ENCODE results near the gene FAM180B. TPM values are rescaled to one million over a fixed set of nuclear protein-coding genes. Genes with fewer than 3 reads are reported as not detected.

The FAM180B gene
- total RNA-seq, 2 donors from 2014 or later: 0.66 TPM; not detected in 1

DNA sequence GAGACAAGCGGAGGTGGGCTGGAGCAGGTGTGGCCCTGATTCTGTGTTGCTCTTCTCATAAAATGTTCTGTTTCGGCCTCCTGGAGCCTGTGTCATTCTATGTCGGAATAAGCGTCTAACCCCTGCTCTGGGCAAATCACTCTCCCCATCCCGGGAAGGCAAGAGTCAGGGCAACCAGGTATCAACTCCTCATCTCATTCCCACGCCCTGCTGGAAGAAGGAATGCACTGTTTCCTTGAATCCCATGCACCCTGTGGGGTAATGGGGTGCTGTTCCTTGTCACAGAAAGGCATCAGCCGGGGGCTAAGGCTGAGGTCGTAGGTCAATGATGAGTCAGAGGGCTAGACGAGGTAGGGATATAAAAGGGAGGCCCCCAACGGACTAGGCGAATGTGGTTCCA lies 2.6 kb downstream of the FAM180B start:
- H3K27me3 ChIP-seq: peaks cover 0 to 23% of the 10 kb centered on the region in 2 donors
- no peak for DNase-seq
- H3K27ac ChIP-seq: no peak overlapping the region
- H3K4me1 ChIP-seq: peaks cover 8% of the 10 kb centered on the region
- H3K9me3 ChIP-seq: no peaks in the 10 kb centered on the region
- 90 to 93% methylated on average over 10 to 11 of the region's 11 CpGs for WGBS, 2 donors
- no peak for TF ChIP-seq POLR2A (IDR thresholded peaks at IDR 0.05)
- TF ChIP-seq, protein P1, sequence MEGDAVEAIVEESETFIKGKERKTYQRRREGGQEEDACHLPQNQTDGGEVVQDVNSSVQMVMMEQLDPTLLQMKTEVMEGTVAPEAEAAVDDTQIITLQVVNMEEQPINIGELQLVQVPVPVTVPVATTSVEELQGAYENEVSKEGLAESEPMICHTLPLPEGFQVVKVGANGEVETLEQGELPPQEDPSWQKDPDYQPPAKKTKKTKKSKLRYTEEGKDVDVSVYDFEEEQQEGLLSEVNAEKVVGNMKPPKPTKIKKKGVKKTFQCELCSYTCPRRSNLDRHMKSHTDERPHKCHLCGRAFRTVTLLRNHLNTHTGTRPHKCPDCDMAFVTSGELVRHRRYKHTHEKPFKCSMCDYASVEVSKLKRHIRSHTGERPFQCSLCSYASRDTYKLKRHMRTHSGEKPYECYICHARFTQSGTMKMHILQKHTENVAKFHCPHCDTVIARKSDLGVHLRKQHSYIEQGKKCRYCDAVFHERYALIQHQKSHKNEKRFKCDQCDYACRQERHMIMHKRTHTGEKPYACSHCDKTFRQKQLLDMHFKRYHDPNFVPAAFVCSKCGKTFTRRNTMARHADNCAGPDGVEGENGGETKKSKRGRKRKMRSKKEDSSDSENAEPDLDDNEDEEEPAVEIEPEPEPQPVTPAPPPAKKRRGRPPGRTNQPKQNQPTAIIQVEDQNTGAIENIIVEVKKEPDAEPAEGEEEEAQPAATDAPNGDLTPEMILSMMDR (IDR thresholded peaks at IDR 0.05): no peak
- H3K36me3 ChIP-seq (replicated peaks in 1 of 2; ENCODE audit: insufficient read depth in 1 of 2, low read depth in 2 of 2): no peaks in the 10 kb centered on the region
- no peak overlapping the region for H3K4me3 ChIP-seq
- intact Hi-C loops (cut with DNase I): no loop called here
- no peak for ATAC-seq

DNA sequence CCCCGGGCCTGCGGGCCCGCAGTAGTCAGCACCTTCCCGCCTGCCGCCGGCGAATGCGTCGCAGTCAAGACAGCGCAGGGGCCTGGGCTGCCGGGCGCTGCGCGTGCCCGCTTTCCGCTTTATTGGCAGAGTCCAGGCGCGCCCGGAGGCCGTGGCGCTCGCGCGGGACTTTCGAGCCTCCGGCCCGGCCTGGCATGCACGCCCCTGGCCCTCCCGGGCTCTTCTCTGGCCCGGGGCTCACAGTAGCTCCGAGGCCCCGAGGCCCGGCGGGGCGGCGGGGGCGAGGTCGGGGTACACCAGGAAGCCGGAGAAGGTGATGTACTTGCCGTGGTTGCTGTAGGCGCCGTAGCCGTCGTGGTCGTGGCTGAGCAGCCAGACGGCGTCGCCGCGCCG lies 3.1 kb downstream of the FAM180B start:
- peaks cover 13% of the 10 kb centered on the region for H3K4me1 ChIP-seq
- WGBS, 2 donors: 51 to 73% methylated on average over 8 to 37 of the region's 51 CpGs
- intact Hi-C loops (cut with DNase I): no loop called here
- H3K27me3 ChIP-seq: peaks cover 0 to 28% of the 10 kb centered on the region in 2 donors
- H3K9me3 ChIP-seq: no peaks in the 10 kb centered on the region
- H3K4me3 ChIP-seq: no peak overlapping the region
- TF ChIP-seq, protein P1 (IDR thresholded peaks at IDR 0.05): no peak
- TF ChIP-seq POLR2A (IDR thresholded peaks at IDR 0.05): no peak
- DNase-seq (no peak), ATAC-seq (no peak)
- no peak overlapping the region for H3K27ac ChIP-seq
- no peaks in the 10 kb centered on the region for H3K36me3 ChIP-seq (replicated peaks in 1 of 2; ENCODE audit: insufficient read depth in 1 of 2, low read depth in 2 of 2)

DNA sequence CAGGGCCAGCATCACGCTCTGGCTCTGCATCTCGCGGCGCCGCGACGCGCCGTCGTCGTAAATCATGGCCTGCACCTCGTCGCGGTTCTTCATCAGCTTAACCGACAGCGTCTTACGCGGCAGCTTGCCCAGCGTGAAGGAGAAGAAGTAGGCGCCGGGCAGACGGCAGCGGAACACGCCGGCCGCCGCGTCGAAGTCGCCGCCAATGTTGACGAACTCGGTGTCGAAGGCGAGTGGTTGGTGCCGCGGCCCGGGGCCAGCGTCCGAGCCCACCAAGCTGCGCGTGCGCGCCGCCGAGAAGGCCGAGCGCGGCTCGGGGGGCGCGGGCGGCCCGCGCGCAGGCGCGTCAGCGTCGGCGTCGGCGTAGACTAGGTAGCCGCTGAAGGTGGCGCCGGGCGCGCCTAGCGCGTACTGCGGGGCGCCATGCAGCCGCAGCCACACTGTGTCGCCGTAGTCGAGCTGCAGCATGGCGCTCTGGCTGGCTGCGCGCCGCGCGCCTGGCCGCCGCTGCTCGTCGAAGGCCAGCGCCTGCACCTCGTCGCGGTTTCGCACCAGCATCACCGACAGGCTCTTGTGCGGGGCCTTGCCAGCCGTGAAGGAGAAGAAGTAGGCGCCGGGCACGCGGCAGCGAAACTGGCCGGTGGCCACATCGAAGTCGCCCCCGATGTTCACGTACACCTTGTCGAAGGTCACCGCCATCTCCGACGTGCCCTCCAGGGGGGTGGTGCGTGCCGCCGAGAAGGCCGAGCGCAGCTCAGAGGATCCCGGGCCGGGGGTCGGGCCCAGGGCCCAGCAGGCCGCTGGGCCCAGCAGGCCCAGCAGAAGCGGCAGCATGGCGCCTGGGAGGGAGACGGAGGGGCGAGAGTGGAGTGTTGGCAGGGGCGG lies 3.7 kb downstream of the FAM180B start:
- 47 to 92% methylated on average over 12 to 80 of the region's 122 CpGs for WGBS, 2 donors
- H3K4me3 ChIP-seq: no peak overlapping the region
- intact Hi-C loops (cut with DNase I): no loop called here
- peaks cover 0 to 29% of the 10 kb centered on the region in 2 donors for H3K27me3 ChIP-seq
- peaks cover 13% of the 10 kb centered on the region for H3K4me1 ChIP-seq
- no peaks in the 10 kb centered on the region for H3K36me3 ChIP-seq (replicated peaks in 1 of 2; ENCODE audit: insufficient read depth in 1 of 2, low read depth in 2 of 2)
- ATAC-seq: no peak
- DNase-seq: no peak
- H3K9me3 ChIP-seq: no peaks in the 10 kb centered on the region
- H3K27ac ChIP-seq: no peak overlapping the region
- TF ChIP-seq, protein P1 (IDR thresholded peaks at IDR 0.05): no peak
- no peak for TF ChIP-seq POLR2A (IDR thresholded peaks at IDR 0.05)

DNA sequence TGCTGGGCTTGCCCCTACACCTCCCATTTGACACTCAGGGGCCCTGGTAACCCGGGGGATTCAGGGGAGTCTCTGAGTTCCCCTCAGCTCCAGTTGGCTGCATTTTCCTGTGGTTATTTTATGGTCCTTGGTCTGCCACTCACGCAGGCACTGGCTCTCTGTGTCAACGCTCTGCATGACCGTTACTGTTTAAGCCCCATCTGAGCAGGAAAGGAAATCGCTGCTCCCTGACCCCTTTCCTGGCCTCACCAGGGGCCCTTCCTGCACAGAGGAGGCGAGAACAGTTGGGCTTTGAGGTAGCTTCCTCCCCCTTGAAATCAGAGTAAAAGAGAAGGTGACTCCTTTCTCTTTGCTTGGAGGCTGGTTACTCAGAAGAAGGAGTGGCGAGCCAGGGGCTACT lies 5.3 kb downstream of the FAM180B start:
- H3K4me1 ChIP-seq: peaks cover 13% of the 10 kb centered on the region
- H3K27ac ChIP-seq: no peak overlapping the region
- H3K36me3 ChIP-seq (replicated peaks in 1 of 2; ENCODE audit: insufficient read depth in 1 of 2, low read depth in 2 of 2): no peaks in the 10 kb centered on the region
- intact Hi-C loops (cut with DNase I): no loop called here
- TF ChIP-seq, protein P1 (IDR thresholded peaks at IDR 0.05): no peak
- H3K4me3 ChIP-seq: no peak overlapping the region
- ATAC-seq: no peak
- H3K27me3 ChIP-seq: peaks cover 0 to 29% of the 10 kb centered on the region in 2 donors
- 52 to 63% methylated on average over 7 of the region's 7 CpGs for WGBS, 2 donors
- no peaks in the 10 kb centered on the region for H3K9me3 ChIP-seq
- DNase-seq: no peak

DNA sequence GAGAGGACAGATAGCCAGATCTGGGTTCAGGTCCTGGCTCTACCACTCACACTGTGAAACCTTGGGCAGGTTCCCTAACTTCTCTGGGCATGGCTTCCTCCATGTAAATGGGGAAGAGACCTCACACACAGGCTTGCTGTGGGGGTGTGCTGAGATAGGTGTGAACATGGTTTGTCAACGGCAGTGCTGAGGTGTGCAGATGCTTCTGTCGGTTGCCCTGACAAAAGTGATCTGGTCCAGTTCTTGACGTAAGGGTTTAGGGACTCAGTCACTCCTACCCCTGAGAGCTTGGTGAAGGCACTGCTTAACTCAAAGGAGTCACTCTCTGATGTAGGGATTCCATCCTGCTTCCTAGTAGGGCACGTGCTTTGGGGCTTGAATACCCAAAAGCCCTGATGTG lies 5.8 kb downstream of the FAM180B start:
- ATAC-seq (no peak), DNase-seq (no peak)
- no peaks in the 10 kb centered on the region for H3K9me3 ChIP-seq
- no peak overlapping the region for H3K4me3 ChIP-seq
- intact Hi-C loops (cut with DNase I): no loop called here
- H3K36me3 ChIP-seq (replicated peaks in 1 of 2; ENCODE audit: insufficient read depth in 1 of 2, low read depth in 2 of 2): no peaks in the 10 kb centered on the region
- 66 to 74% methylated on average over 4 of the region's 4 CpGs for whole genome bisulfite sequencing, 2 donors
- peaks cover 0 to 29% of the 10 kb centered on the region in 2 donors for H3K27me3 ChIP-seq
- TF ChIP-seq, protein P1 (IDR thresholded peaks at IDR 0.05): no peak
- no peak for TF ChIP-seq POLR2A (IDR thresholded peaks at IDR 0.05)
- no peak overlapping the region for H3K27ac ChIP-seq
- H3K4me1 ChIP-seq: peaks cover 13% of the 10 kb centered on the region

Measured in body of pancreas (tissue), 4 donors.